ENCODE data around the gene MMP24. TPM values are rescaled to one million over a fixed set of nuclear protein-coding genes. Genes with fewer than 3 reads are reported as not detected.
A peak's percentile ranks its signal among the peaks of the same experiment; 100 is the strongest.

The MMP24 gene
- polyA plus RNA-seq, 1 of the 3 experiments (the other 2 are of a cell fraction) = 18.1 TPM

GRCh38 chr20:35232575-35232974, 6.1 kb downstream of the MMP24 start (continued):
- TF ChIP-seq, protein P1, sequence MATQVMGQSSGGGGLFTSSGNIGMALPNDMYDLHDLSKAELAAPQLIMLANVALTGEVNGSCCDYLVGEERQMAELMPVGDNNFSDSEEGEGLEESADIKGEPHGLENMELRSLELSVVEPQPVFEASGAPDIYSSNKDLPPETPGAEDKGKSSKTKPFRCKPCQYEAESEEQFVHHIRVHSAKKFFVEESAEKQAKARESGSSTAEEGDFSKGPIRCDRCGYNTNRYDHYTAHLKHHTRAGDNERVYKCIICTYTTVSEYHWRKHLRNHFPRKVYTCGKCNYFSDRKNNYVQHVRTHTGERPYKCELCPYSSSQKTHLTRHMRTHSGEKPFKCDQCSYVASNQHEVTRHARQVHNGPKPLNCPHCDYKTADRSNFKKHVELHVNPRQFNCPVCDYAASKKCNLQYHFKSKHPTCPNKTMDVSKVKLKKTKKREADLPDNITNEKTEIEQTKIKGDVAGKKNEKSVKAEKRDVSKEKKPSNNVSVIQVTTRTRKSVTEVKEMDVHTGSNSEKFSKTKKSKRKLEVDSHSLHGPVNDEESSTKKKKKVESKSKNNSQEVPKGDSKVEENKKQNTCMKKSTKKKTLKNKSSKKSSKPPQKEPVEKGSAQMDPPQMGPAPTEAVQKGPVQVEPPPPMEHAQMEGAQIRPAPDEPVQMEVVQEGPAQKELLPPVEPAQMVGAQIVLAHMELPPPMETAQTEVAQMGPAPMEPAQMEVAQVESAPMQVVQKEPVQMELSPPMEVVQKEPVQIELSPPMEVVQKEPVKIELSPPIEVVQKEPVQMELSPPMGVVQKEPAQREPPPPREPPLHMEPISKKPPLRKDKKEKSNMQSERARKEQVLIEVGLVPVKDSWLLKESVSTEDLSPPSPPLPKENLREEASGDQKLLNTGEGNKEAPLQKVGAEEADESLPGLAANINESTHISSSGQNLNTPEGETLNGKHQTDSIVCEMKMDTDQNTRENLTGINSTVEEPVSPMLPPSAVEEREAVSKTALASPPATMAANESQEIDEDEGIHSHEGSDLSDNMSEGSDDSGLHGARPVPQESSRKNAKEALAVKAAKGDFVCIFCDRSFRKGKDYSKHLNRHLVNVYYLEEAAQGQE (IDR thresholded peaks at IDR 0.05; ENCODE audit: low read depth, low read length) = no peak
- TF ChIP-seq, protein P2, sequence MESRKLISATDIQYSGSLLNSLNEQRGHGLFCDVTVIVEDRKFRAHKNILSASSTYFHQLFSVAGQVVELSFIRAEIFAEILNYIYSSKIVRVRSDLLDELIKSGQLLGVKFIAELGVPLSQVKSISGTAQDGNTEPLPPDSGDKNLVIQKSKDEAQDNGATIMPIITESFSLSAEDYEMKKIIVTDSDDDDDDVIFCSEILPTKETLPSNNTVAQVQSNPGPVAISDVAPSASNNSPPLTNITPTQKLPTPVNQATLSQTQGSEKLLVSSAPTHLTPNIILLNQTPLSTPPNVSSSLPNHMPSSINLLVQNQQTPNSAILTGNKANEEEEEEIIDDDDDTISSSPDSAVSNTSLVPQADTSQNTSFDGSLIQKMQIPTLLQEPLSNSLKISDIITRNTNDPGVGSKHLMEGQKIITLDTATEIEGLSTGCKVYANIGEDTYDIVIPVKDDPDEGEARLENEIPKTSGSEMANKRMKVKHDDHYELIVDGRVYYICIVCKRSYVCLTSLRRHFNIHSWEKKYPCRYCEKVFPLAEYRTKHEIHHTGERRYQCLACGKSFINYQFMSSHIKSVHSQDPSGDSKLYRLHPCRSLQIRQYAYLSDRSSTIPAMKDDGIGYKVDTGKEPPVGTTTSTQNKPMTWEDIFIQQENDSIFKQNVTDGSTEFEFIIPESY (IDR thresholded peaks at IDR 0.05; ENCODE audit: borderline replicate concordance, low read depth) = peak; percentile 30; the same call in 1 of the 2 replicates
- TF ChIP-seq PBX3 (IDR thresholded peaks at IDR 0.05) = peak; percentile 17; the same call in 1 of the 2 replicates
- peak; percentile 67; the same call in 1 of the 2 replicates for TF ChIP-seq TEAD4 (IDR thresholded peaks at IDR 0.05; ENCODE audit: borderline replicate concordance, insufficient read depth)
- TF ChIP-seq NRF1 (IDR thresholded peaks at IDR 0.05; ENCODE audit: low read depth, low read length) = no peak
- TF ChIP-seq TCF12 (IDR thresholded peaks at IDR 0.05) = peak; percentile 71
- TF ChIP-seq JUND (IDR thresholded peaks at IDR 0.05) = peak; percentile 55

DNA sequence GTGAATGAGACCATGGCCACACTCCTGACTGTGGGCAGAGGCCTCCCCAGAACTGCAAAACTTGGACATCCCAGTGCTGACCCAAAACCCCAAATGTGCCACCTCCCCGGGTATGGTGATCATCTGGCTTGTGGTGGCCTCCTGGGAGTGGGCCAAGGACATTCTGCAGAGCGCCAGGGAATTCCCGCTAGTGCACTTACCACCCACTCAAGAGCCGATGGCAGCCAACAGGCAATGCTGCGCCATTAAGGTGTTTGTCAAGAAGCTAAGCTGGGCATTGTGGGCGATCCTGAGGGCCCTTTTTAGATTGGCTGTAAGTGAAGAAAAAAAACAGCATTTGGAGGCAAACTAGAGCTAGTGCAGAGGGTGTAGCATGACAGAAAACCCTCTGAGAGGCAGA, 9.4 kb downstream of the MMP24 start:
- H3K4me3 ChIP-seq (ENCODE audit: low read depth in 2 of 2, low read length in 1 of 2) = no peak overlapping the region
- peaks cover 0 to 9% of the 10 kb centered on the region in 2 experiments; a peak in 2 of 4 replicates for H3K4me1 ChIP-seq (ENCODE audit: control insufficient read depth in 1 of 2, insufficient read depth in 2 of 2, low read depth in 1 of 2, low read length in 1 of 2)
- H3K27me3 ChIP-seq (ENCODE audit: insufficient read depth) = no peaks in the 10 kb centered on the region
- H3K9ac ChIP-seq = no peak overlapping the region
- 95% methylated on average over 5 of the region's 6 CpGs for WGBS (ENCODE audit: low lambda C conversion rate)
- H3K79me2 ChIP-seq (ENCODE audit: insufficient read depth) = no peaks in the 10 kb centered on the region
- H3K27ac ChIP-seq (ENCODE audit: low read depth in 2 of 2, low read length in 1 of 2) = no peak overlapping the region
- H3K9me2 ChIP-seq = no peaks in the 10 kb centered on the region
- ChIA-PET CTCF (no interaction called here), POLR2A (no interaction called here)
- peaks cover 17% of the 10 kb centered on the region for H3F3A ChIP-seq (replicated peaks; ENCODE audit: insufficient read depth)
- no peaks in the 10 kb centered on the region for H3K9me3 ChIP-seq
- H3K4me2 ChIP-seq = no peak overlapping the region
- no peak for DNase-seq
- no peak overlapping the region for H2AFZ ChIP-seq (ENCODE audit: low read depth)
- H3K36me3 ChIP-seq (replicated peaks in 1 of 2; ENCODE audit: control insufficient read depth in 1 of 2, insufficient read depth in 2 of 2, low read length in 1 of 2) = no peaks in the 10 kb centered on the region
- H4K20me1 ChIP-seq (ENCODE audit: insufficient read depth) = no peaks in the 10 kb centered on the region
- TF ChIP-seq FOSL2 (IDR thresholded peaks at IDR 0.05; ENCODE audit: borderline replicate concordance, low read depth) (no peak), RAD21 (IDR thresholded peaks at IDR 0.05; ENCODE audit: low read length) (no peak), RXRA (IDR thresholded peaks at IDR 0.05; ENCODE audit: borderline replicate concordance, low read depth) (no peak), EZH2phosphoT487 (IDR thresholded peaks at IDR 0.05; ENCODE audit: borderline replicate concordance, low read depth) (no peak), GABPA (IDR thresholded peaks at IDR 0.05; ENCODE audit: low read depth) (no peak), SIN3A (IDR thresholded peaks at IDR 0.05; ENCODE audit: borderline replicate concordance, low read depth, low read length) (no peak), TAF1 (IDR thresholded peaks at IDR 0.05; ENCODE audit: borderline replicate concordance, low read depth, low read length) (no peak), MAX (IDR thresholded peaks at IDR 0.05; ENCODE audit: low read depth) (no peak), USF1 (IDR thresholded peaks at IDR 0.05; ENCODE audit: borderline replicate concordance, low read depth) (no peak), FOXJ3 (CRISPR knock-in tag; IDR thresholded peaks at IDR 0.05) (no peak)
- TF ChIP-seq, protein P2 (IDR thresholded peaks at IDR 0.05; ENCODE audit: borderline replicate concordance, low read depth) = no peak
- TF ChIP-seq, protein P1 (IDR thresholded peaks at IDR 0.05; ENCODE audit: low read depth, low read length) = no peak

Data from SK-N-SH (cell line).